B cell (primary cell): ENCODE results near the gene SNX19. TPM values are rescaled to one million over a fixed set of nuclear protein-coding genes. Genes with fewer than 3 reads are reported as not detected.

ENCODE experiments used
- ATAC-seq: fragments of 200-7000 bp; cut with Tn5 transposase; one replicate; pipeline ENCODE4 v1.10.0; 2021; ENCODE audit warnings: low read depth, mild to moderate bottlenecking, moderate number of reproducible peaks, moderate library complexity
- CTCF ChIA-PET: fragments of 350-600 bp; sonication (Branson Sonifier 250); formaldehyde crosslinking; loops from one replicate; lab custom pipeline; 2021; ENCODE audit warnings: antibody characterized with exemption, inconsistent platforms; lab: Charles Lee
- POLR2A ChIA-PET: fragments of 350-600 bp; sonication (Branson Sonifier 250); formaldehyde crosslinking; loops from one replicate; lab custom pipeline; 2021; ENCODE audit warnings: antibody characterized with exemption; lab: Charles Lee
- DNase-seq: peaks from one replicate; pipeline ENCODE4 v3.0.0; 2013
- H2AFZ ChIP-seq: 2 replicates; pipeline ENCODE4 v1.6.1; 2012; ENCODE audit warnings: mild to moderate bottlenecking, low read depth, low read length; ENCODE audit not compliant: insufficient read depth, poor library complexity, severe bottlenecking
- H3K27ac ChIP-seq, 2 donors: 1 replicate in 1 of 2; 2 replicates in 1 of 2; pipeline ENCODE4 v1.5.1; 2012 to 2013; ENCODE audit warnings: low read length in 2 of 2, mild to moderate bottlenecking in 2 of 2, moderate library complexity in 1 of 2
- H3K27me3 ChIP-seq, 4 experiments: fragments of 200-600 bp in 1 of 4; sonication (generic) in 1 of 4; replicated peaks in 1 of 4; 1 replicate in 2 of 4; 2 replicates in 2 of 4; pipeline versions ENCODE4 v1.6.1 to v1.7.0; 2013 to 2016; ENCODE audit warnings: low read length in 3 of 4, mild to moderate bottlenecking in 2 of 4, mixed read lengths in 1 of 4, moderate library complexity in 1 of 4; ENCODE audit not compliant: insufficient read depth in 4 of 4, control insufficient read depth in 3 of 4; ENCODE audit errors: control extremely low read depth in 1 of 4
- H3K36me3 ChIP-seq, 2 experiments: replicated peaks in 1 of 2; 1 replicate in 1 of 2; 2 replicates in 1 of 2; pipeline versions ENCODE4 v1.6.1 to v1.7.1; 2013; ENCODE audit warnings: low read length in 1 of 2; ENCODE audit not compliant: insufficient read depth in 2 of 2, control insufficient read depth in 1 of 2; ENCODE audit errors: control extremely low read depth in 1 of 2, extremely low read depth in 1 of 2
- H3K4me1 ChIP-seq, 2 donors: fragments of 200-600 bp in 1 of 2; sonication (generic) in 1 of 2; 1 replicate in 1 of 2; 2 replicates in 1 of 2; pipeline versions ENCODE4 v1.5.1 to v1.6.1; 2013 to 2017; ENCODE audit warnings: low read length in 2 of 2; ENCODE audit not compliant: control insufficient read depth in 2 of 2, insufficient read depth in 2 of 2
- H3K4me2 ChIP-seq: replicated peaks from 2 replicates; pipeline ENCODE3; 2012; ENCODE audit warnings: mild to moderate bottlenecking, low read depth, low read length; ENCODE audit not compliant: poor library complexity, severe bottlenecking
- H3K4me3 ChIP-seq, 5 experiments: fragments of 200-600 bp in 1 of 5; sonication (generic) in 1 of 5; 1 replicate in 3 of 5; 2 replicates in 2 of 5; pipeline versions ENCODE4 v1.5.1 to v1.7.0; 2011 to 2016; ENCODE audit warnings: low read length in 4 of 5, mild to moderate bottlenecking in 4 of 5, low read depth in 2 of 5, control low read depth in 1 of 5, moderate library complexity in 1 of 5; ENCODE audit not compliant: insufficient read depth in 1 of 5; ENCODE audit errors: control extremely low read depth in 1 of 5, extremely low read depth in 1 of 5
- H3K79me2 ChIP-seq: fragments of 200-600 bp; sonication (generic); one replicate; pipeline ENCODE4 v1.6.0; 2016; ENCODE audit warnings: low read length; ENCODE audit not compliant: control insufficient read depth, insufficient read depth
- H3K9ac ChIP-seq: fragments of 200-600 bp; sonication (generic); 2 replicates; pipeline ENCODE4 v1.6.1; 2017; ENCODE audit warnings: mild to moderate bottlenecking, low read length, moderate library complexity
- H3K9me3 ChIP-seq, 3 donors: one replicate each; pipeline versions ENCODE4 v1.6.1 to v1.7.1; 2013; ENCODE audit warnings: low read length in 2 of 3; ENCODE audit not compliant: control insufficient read depth in 2 of 3, insufficient read depth in 1 of 3; ENCODE audit errors: control extremely low read depth in 1 of 3
- H4K20me1 ChIP-seq: 2 replicates; pipeline ENCODE4 v1.6.0; 2012; ENCODE audit warnings: mild to moderate bottlenecking, low read length; ENCODE audit not compliant: insufficient read depth, control insufficient read depth, poor library complexity, severe bottlenecking
- H3K27ac Mint-ChIP-seq: one replicate; pipeline ENCODE4 v1.8.0; 2021; ENCODE audit warnings: mixed read lengths
- H3K27me3 Mint-ChIP-seq: one replicate; pipeline ENCODE4 v1.8.0; 2021; ENCODE audit warnings: mixed read lengths
- H3K4me1 Mint-ChIP-seq: one replicate; pipeline ENCODE4 v1.8.0; 2021; ENCODE audit warnings: mixed read lengths
- H3K4me3 Mint-ChIP-seq: one replicate; pipeline ENCODE4 v1.8.0; 2021; ENCODE audit warnings: mixed read lengths
- H3K9me3 Mint-ChIP-seq: one replicate; pipeline ENCODE4 v1.8.0; 2022; ENCODE audit warnings: mixed read lengths; ENCODE audit not compliant: insufficient read depth
- EZH2 ChIP-seq: IDR thresholded peaks from 2 replicates; pipeline ENCODE4 v1.6.1; 2012; ENCODE audit warnings: borderline replicate concordance, low read depth, mild to moderate bottlenecking, moderate library complexity, low read length; ENCODE audit not compliant: insufficient read depth, poor library complexity, severe bottlenecking
- WGBS: methylation state at CpG from one replicate; pipeline ENCODE4 v1.1.5; 2013; ENCODE audit warnings: missing lambda C conversion rate; ENCODE audit not compliant: insufficient coverage; 5-methylcytosine and 5-hydroxymethylcytosine counted together
- intact Hi-C: fragments of 100-400 bp; cut with micrococcal nuclease; formaldehyde crosslinking; loops from one replicate; pipeline ENCODE4 v1.10.0; 2022
- polyA plus RNA-seq: library from polyadenylated mRNA; depleted of rRNA; stranded (reverse); fragments of >200 nt; gene quantifications from 2 replicates; pipeline ENCODE4 v1.2.3, GENCODE V29; 2012
- total RNA-seq, 2 donors: library from RNA; stranded (reverse); fragments of 120-200 nt in 1 of 2; gene quantifications; 1 replicate in 1 of 2; 2 replicates in 1 of 2; pipeline versions ENCODE4 v1.2.3 to v1.2.4, GENCODE V29; 2013 to 2022
- TF ChIP-seq, protein P1 (sequence below): fragments of 200-600 bp; IDR thresholded peaks from one replicate; pipeline ENCODE4 v1.8.0; 2022; ENCODE audit warnings: antibody characterized with exemption, mild to moderate bottlenecking

SNX19 gene
- total and polyA plus RNA-seq, 2 donors (not counting 1 experiment from before 2014, with no cell fraction given), result 24.2 to 74.0 TPM

DNA sequence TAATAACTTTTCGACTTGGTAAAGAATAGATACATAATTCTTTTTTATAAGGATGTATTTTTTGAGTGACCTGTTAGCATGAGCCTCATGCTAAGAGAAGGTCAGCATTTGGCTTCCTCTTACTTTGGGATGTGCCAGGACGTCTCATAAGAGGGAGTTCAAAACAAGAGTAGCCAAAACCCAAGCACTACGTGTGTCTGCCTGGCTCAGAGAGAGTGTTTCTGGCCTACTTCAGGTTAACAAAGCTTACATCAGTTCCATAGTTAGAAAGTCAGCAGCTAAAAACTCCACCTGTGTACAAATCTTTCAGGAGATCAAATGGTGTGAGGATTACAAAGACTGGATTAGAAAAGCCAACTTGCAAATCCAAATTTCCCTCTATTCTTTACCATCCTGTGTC lies 13.9 kb downstream of the SNX19 start:
- no peak overlapping the region for H3K27ac Mint-ChIP-seq
- no peak overlapping the region for H3K4me3 Mint-ChIP-seq

DNA sequence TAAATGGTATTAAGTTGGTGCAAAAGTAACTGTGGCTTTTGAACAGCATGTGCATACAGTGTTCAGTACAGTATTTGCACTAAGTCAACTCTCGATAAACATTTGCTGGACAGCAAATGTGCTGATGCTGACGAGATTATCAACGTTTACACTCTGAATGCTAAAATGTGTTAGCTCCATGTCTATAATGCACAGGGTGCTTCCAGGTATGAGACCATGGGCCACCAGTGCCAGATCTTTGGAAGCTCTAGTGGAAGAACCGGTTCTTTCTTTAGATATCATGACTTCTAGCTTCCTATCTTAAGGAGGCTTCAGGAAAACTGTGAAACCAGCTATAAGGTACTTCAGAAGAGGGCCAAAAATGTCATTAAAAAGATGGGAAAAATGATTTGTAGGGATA lies 17.2 kb downstream of the SNX19 start:
- Histone ChIP-seq H3K36me3 (peaks cover 21 to 88% of the 10 kb centered on the region in 2 experiments), H3K4me2 (no peak overlapping the region), H3K4me3 (no peak overlapping the region), H4K20me1 (no peaks in the 10 kb centered on the region), H3K9ac (no peak overlapping the region), H3K9me3 (no peaks in the 10 kb centered on the region), H3K4me1 (no peaks in the 10 kb centered on the region), H3K27me3 (no peaks in the 10 kb centered on the region), H3K27ac (no peak overlapping the region), H3K79me2 (no peaks in the 10 kb centered on the region), H2AFZ (no peak overlapping the region)
- no peak for TF ChIP-seq EZH2
- TF ChIP-seq, protein P1, sequence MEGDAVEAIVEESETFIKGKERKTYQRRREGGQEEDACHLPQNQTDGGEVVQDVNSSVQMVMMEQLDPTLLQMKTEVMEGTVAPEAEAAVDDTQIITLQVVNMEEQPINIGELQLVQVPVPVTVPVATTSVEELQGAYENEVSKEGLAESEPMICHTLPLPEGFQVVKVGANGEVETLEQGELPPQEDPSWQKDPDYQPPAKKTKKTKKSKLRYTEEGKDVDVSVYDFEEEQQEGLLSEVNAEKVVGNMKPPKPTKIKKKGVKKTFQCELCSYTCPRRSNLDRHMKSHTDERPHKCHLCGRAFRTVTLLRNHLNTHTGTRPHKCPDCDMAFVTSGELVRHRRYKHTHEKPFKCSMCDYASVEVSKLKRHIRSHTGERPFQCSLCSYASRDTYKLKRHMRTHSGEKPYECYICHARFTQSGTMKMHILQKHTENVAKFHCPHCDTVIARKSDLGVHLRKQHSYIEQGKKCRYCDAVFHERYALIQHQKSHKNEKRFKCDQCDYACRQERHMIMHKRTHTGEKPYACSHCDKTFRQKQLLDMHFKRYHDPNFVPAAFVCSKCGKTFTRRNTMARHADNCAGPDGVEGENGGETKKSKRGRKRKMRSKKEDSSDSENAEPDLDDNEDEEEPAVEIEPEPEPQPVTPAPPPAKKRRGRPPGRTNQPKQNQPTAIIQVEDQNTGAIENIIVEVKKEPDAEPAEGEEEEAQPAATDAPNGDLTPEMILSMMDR, result no peak
- Mint-ChIP-seq H3K27me3 (no peaks in the 10 kb centered on the region), H3K27ac (no peak overlapping the region), H3K4me3 (no peak overlapping the region), H3K9me3 (no peaks in the 10 kb centered on the region), H3K4me1 (no peaks in the 10 kb centered on the region)
- intact Hi-C loops, result no loop called here
- POLR2A ChIA-PET, result no interaction called here
- CTCF ChIA-PET, result interaction anchor here (0.7 to 1.6 kb wide), 2 partner anchors 17 to 37 kb away, joined by 3 to 4 read pairs; partner anchors contain the start of gene SNX19
- ATAC-seq, result no peak
- no peak for DNase-seq
- 93% methylated on average over 3 of the region's 4 CpGs for WGBS

More for the DNA sequence above, 13.9 kb downstream of the SNX19 start:
- Histone ChIP-seq H2AFZ (no peak overlapping the region), H3K9ac (no peak overlapping the region), H3K27me3 (no peaks in the 10 kb centered on the region), H3K36me3 (peaks cover 28 to 95% of the 10 kb centered on the region in 2 experiments), H3K79me2 (no peaks in the 10 kb centered on the region), H3K4me1 (no peaks in the 10 kb centered on the region), H3K4me3 (no peak overlapping the region), H3K27ac (no peak overlapping the region), H4K20me1 (no peaks in the 10 kb centered on the region), H3K9me3 (no peaks in the 10 kb centered on the region), H3K4me2 (no peak overlapping the region)
- H3K27me3 Mint-ChIP-seq, result no peaks in the 10 kb centered on the region
- ChIA-PET POLR2A (no interaction called here), CTCF (interaction anchor here (0.7 to 1.2 kb wide), 4 partner anchors 8 to 470 kb away, joined by 3 read pairs; partner anchors contain the start of gene SNX19)
- no peak for DNase-seq
- no peak for TF ChIP-seq EZH2
- TF ChIP-seq, protein P1, result no peak
- intact Hi-C loops, result no loop called here
- WGBS, result 100% methylated on average over 1 of the region's 3 CpGs
- ATAC-seq, result no peak
- no peaks in the 10 kb centered on the region for H3K4me1 Mint-ChIP-seq
- no peaks in the 10 kb centered on the region for H3K9me3 Mint-ChIP-seq
